Astrocyte (in vitro differentiated cells and primary cell): ENCODE results near the gene CCDC185.

Source experiments
- EZH2 ChIP-seq: IDR thresholded peaks from 2 replicates; pipeline ENCODE4 v1.6.1; 2012; ENCODE audit warnings: mild to moderate bottlenecking, low read length, inconsistent platforms; ENCODE audit not compliant: insufficient read depth
- TF ChIP-seq, protein P1 (sequence below): IDR thresholded peaks from 2 replicates; pipeline ENCODE4 v1.5.1; 2011; ENCODE audit warnings: low read depth, mild to moderate bottlenecking, inconsistent platforms, low read length, moderate library complexity; ENCODE audit not compliant: insufficient read depth

DNA sequence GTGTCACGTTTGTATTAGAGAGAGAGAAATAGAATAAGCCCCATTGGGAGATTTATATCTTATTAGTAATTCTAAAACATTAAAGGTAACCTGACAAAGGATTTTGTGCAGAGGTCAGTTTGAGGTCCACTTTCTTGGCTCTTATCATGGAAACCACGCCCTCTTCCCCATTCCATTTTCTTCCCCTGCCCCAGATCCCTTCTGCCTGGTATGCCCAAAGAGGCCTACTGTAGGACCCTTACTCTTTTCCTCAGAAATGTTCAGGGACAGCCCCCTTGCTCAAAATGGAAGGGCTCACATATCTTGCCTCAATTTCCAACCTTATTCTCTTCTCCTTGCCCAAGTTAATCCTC lies 9.6 kb downstream of the CCDC185 start:
- TF ChIP-seq, protein P1, sequence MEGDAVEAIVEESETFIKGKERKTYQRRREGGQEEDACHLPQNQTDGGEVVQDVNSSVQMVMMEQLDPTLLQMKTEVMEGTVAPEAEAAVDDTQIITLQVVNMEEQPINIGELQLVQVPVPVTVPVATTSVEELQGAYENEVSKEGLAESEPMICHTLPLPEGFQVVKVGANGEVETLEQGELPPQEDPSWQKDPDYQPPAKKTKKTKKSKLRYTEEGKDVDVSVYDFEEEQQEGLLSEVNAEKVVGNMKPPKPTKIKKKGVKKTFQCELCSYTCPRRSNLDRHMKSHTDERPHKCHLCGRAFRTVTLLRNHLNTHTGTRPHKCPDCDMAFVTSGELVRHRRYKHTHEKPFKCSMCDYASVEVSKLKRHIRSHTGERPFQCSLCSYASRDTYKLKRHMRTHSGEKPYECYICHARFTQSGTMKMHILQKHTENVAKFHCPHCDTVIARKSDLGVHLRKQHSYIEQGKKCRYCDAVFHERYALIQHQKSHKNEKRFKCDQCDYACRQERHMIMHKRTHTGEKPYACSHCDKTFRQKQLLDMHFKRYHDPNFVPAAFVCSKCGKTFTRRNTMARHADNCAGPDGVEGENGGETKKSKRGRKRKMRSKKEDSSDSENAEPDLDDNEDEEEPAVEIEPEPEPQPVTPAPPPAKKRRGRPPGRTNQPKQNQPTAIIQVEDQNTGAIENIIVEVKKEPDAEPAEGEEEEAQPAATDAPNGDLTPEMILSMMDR = no peak
- TF ChIP-seq EZH2 = no peak
